Panc1 (cell line): Measurements from ENCODE around the gene CNKSR1.

Experiments used
- CTCF ChIP-seq: fragments of 450-650 bp; IDR thresholded peaks from 2 replicates; pipeline ENCODE4 v1.5.1; 2017; ENCODE audit warnings: mild to moderate bottlenecking
- POLR2AphosphoS5 ChIP-seq: IDR thresholded peaks from 2 replicates; pipeline ENCODE4 v1.6.1; 2012; ENCODE audit warnings: mild to moderate bottlenecking, low read depth, low read length, moderate library complexity
- TF ChIP-seq, protein P1 (sequence below), 2 experiments: IDR thresholded peaks; 2 replicates each; pipeline ENCODE4 v1.6.1; 2011 to 2012; ENCODE audit warnings: low read depth in 2 of 2, control low read depth in 1 of 2, low read length in 1 of 2, mild to moderate bottlenecking in 1 of 2, moderate library complexity in 1 of 2; ENCODE audit not compliant: insufficient read depth in 1 of 2

GRCh38 chr1:26164861-26165842 is 12.1 kb upstream of the CNKSR1 start:
- TF ChIP-seq CTCF (no peak), POLR2AphosphoS5 (no peak)
- TF ChIP-seq, protein P1, sequence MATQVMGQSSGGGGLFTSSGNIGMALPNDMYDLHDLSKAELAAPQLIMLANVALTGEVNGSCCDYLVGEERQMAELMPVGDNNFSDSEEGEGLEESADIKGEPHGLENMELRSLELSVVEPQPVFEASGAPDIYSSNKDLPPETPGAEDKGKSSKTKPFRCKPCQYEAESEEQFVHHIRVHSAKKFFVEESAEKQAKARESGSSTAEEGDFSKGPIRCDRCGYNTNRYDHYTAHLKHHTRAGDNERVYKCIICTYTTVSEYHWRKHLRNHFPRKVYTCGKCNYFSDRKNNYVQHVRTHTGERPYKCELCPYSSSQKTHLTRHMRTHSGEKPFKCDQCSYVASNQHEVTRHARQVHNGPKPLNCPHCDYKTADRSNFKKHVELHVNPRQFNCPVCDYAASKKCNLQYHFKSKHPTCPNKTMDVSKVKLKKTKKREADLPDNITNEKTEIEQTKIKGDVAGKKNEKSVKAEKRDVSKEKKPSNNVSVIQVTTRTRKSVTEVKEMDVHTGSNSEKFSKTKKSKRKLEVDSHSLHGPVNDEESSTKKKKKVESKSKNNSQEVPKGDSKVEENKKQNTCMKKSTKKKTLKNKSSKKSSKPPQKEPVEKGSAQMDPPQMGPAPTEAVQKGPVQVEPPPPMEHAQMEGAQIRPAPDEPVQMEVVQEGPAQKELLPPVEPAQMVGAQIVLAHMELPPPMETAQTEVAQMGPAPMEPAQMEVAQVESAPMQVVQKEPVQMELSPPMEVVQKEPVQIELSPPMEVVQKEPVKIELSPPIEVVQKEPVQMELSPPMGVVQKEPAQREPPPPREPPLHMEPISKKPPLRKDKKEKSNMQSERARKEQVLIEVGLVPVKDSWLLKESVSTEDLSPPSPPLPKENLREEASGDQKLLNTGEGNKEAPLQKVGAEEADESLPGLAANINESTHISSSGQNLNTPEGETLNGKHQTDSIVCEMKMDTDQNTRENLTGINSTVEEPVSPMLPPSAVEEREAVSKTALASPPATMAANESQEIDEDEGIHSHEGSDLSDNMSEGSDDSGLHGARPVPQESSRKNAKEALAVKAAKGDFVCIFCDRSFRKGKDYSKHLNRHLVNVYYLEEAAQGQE (IDR thresholded peaks at IDR 0.05; ENCODE audit: insufficient read depth in 1 of 2, low read depth in 2 of 2, low read length in 1 of 2): no peak
